Midbrain (tissue), 1 donor: Measurements from ENCODE around the gene PGLYRP2.
"Not testable (repeated sequence)": the region's sequence is repeated elsewhere in the genome, so short reads cannot be mapped to it uniquely, and the experiment has no call there.

Experiments used
- DNase-seq: peaks from one replicate; lab custom pipeline; 2025; lab: John Stamatoyannopoulos, UW

PGLYRP2 gene, protein sequence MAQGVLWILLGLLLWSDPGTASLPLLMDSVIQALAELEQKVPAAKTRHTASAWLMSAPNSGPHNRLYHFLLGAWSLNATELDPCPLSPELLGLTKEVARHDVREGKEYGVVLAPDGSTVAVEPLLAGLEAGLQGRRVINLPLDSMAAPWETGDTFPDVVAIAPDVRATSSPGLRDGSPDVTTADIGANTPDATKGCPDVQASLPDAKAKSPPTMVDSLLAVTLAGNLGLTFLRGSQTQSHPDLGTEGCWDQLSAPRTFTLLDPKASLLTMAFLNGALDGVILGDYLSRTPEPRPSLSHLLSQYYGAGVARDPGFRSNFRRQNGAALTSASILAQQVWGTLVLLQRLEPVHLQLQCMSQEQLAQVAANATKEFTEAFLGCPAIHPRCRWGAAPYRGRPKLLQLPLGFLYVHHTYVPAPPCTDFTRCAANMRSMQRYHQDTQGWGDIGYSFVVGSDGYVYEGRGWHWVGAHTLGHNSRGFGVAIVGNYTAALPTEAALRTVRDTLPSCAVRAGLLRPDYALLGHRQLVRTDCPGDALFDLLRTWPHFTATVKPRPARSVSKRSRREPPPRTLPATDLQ

DNA sequence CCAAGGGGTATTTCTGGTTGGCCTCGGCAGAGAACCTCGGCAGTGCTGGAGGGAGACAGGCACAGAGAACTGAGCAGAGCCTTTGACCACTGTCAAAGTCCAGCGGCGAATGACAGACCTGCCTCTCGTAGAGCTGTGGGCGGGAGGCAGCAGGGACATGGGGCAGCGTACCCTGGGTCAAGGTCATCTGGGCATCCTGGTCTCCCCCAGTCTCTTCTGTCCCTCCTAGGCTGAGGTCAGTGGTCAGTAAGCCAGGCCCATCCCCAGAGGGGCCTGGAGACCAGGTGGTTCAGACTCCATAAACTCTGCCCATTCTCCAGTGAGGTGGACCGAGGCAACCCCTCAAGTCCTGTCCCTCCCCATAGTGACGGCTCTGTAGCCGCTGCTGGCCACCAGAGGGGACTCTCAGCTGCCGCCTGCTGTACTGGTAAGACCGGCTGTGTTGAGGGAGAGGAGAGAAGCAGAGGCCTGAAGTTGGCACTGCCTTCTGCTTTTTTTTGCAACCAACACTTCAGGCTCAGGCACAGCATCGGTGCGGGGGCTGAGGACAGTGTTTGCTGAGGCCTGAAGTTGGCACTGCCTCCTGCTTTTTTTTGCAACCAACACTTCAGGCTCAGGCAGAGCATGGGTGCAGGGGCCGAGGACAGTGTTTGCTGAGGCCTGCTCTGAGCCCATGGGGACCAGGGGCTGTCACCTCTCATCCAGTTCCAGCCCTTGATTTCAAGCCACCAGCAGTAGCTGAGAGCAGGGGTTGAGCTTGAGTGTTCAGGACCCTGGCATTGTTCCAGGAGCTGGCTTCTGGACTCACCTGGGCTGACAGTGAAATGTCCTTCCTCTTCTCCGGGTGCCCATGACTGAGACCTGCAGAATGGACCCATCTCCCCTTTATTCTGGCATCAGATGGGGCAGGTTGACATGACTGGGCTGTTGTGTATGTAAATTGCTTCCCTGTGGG, at the start of gene PGLYRP2:
Gene PGLYRP2 (minus strand): TSS at position 111 of the 955 bp plus-strand sequence. CDS start 130 bp downstream, outside the sequence.
- no peak for DNase-seq

DNA sequence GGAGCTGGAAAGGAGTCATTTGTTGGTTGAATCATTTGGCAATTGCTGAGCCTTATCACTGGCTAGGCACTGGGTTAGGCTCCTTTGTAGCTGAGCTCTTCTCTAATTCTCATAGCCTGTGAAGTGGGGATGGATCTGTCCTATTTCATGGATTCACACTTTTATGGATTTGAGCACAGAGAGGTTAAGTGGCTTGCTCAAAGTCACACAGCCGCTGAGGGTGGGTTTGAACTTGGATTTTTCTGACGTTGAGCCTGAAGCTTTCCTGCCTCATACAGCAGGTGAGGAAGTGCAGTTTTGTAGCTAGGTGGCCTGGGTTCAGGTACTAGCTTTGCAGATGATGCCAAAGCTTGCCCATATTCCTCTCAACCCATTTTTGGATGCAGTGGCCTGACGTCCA, 48.4 kb upstream of the PGLYRP2 start:
- no peak for DNase-seq

DNA sequence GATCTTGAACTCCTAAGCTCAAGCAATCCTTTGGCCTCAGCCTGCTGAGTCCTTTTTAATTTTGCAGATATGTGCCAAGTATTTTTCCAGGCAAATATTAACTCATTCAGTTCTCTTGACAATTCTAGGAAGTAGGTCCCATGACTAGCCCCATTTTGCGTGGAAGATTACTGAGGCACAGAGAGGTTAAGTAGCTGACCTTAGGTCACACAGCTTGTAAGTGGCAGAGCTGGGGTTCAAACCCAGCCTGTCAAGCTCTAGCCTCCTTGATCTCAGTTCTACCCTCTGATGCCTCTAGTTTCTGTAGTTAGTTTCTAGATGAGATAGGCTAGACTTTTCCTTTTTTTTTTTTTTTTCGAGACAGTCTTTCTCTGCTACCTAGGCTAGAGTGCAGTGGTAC, 47.1 kb upstream of the PGLYRP2 start:
- DNase-seq = no peak

DNA sequence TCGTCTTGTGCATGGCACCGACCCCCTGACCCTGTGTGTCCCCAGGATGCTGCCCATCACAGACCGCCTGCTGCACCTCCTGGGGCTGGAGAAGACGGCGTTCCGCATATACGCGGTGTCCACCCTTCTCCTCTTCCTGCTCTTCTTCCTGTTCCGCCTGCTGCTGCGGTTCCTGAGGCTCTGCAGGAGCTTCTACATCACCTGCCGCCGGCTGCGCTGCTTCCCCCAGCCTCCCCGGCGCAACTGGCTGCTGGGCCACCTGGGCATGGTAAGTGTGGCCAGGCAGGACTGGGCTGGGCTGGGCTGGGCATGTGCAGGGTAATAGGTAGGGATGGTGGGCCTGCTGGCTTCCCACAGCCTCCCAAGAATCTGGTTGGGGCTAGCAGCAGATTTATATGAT, 46.0 kb upstream of the PGLYRP2 start:
- no peak for DNase-seq

DNA sequence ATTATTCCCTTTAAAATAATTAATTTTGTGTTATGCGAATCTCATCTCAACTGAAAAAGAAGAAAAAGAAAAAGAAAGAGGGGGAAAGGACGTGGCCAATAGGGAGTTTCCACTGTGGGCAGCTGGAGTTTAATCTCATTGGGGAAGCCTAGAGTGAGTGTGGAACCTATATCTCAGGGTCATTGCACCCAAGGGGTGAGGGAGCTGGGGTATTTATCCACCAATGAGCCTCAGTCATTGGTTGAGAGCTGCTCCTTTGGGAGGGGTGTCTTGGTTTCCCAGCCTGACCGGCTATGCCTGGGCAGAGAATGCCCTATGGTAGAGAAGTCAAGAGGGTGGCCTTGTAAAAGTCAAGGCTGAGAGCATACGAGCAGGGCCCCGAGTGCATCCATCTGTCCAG, 45.5 kb upstream of the PGLYRP2 start:
- DNase-seq = no peak

DNA sequence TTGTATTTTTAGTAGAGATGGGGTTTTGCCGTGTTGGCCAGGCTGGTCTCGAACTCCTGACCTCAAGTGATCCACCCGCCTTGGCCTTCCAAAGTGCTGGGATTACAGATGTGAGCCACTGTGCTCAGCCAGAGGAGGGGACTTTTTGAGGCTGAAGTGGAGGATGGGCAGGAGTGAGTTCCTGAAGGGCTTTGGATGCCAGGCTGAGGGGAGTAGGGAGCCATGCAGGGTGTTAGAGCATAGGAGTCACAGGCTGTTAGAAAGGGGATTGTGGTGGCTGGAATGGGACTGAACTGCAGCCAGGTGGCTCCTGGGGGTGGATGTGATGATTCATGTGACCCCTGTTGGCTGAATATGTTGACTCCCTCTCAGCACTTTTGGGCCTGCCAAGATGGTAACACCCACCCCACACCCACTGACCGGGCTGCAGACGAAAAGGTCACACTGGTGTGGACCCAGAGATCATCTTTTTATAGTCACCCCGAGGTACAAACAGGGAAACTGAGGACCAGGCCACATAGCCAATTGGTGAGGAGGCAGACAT, 40.2 kb upstream of the PGLYRP2 start:
- no peak for DNase-seq

DNA sequence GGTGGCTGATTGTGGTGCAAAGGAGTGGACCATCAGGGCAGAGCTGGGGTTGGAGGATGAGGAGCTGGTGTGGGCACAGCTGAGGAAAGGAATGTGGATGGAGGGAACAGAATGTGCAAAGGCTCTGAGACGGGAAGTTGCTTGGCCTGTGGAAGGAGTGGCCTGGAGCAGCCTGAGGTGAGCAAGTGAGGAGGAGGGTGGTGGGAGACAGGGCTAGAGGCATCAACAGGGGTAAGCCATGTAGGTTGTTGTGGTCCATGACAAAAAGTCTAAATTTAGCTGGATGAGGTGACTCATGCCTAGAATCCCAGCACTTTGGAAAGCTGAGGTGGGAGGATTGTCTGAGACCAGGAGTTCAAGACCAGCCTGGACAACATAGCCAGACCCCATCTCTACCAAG, 38.5 kb upstream of the PGLYRP2 start:
- DNase-seq = no peak

DNA sequence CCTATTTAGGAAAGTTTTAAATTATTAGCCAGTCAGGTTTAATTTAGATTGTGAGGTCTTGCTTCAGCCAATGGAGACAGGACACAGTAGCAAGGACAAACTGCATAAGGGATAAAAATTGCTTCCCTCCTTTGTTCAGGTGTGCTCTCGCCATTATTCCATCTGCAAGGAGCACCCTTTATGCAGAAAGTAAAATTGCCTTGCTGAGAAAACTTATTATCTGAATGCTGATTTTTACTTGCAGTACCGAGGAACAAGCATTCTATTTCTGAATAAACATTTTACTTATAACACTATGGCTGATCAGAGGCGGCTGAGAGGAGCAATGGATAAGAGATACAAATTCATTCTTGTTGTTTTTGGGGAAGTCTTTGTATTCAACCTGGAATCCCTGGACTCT, 37.1 kb upstream of the PGLYRP2 start:
- DNase-seq = no peak

DNA sequence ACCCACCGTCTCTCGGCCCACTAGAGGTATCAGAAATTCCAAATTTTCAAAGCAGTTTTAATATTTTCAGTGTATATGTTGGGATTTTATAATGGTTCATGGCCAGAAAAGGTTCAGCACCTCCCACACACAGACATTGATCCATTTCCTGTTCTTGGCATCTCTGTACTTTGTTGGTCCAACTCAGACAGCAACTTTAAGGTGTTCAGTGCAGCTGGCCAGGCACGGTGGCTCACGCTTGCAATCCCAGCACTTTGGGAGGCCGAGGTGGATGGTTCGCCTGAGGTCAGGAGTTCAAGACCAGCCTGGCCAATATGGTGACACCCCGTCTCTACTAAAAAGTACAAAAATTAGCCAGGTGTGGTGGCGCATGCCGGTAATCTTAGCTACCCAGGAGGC, 35.9 kb upstream of the PGLYRP2 start:
- not testable (repeated sequence) for DNase-seq

DNA sequence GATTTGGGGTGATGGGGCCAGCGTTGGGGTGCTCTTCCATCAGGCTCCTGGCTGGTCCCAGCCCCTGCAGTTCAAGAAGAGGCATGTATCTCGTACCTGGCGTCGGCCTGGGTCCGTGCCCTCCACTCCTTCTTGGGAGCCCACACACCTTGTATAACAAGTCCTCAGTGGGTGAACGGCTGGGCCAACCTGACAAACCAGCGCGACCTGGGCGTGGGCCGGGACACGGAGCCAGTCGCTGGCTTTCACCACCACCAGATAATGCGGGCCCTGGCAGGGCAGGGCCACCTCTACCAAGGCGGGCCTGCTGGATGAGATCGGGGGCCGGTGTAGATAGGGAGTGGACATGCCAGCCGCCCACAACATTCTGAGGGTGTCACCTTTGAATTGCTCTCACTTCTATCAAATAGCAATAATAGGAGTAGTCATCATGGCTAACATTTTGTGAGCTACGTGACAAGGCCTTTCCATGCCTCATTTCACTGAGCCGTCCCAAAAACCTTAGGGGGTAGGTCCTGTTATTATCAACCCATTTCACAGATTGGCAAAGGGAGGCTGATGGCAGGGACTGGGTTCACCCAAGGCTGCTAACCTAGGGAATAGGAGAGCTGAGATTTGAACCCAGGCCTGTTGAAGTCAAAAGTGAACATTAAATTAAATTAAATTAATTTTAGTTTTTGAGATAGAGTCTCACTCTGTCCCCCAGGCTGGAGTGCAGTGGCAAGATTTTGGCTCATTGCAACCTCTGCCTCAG, 32.5 kb upstream of the PGLYRP2 start:
- no peak for DNase-seq

DNA sequence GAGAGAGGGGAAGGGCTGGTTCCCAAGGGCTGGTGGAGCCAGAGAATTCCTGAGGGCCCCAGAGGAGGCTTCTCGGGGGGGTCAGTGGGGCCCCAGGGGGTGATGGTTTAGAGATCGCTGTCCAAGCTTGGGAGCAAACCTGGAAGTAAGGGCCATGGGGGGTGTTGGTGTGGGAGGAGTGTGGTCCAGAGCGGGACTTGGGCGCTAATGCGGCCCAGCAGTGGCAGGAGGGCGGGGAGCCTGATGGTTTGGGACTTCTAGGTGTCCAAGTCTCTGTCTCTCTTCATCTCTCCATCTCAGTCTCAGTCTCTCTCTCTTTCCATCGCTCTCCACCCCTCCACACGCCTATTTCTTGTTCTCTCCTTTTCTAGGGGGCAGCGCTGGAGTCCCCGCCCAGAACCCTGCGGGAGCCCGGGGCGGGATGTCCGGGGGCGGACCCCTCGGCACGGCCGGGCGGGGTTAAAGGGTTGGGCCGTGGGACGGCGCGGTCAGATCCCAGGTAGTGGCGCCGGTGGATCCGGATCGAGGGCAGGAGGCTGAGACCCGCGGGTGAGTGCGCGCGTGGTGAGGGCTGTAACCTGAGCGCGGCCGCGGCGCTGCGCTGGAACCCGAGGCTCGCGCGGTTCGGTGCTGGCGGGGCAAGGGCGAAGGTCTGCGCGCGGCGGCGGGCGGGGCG, 28.9 kb upstream of the PGLYRP2 start, which contains the start of gene CYP4F22:
Gene CYP4F22 (plus strand): TSS at position 491 of the 676 bp plus-strand sequence. CDS start 16,812 bp downstream, outside the sequence.
- DNase-seq = no peak

DNA sequence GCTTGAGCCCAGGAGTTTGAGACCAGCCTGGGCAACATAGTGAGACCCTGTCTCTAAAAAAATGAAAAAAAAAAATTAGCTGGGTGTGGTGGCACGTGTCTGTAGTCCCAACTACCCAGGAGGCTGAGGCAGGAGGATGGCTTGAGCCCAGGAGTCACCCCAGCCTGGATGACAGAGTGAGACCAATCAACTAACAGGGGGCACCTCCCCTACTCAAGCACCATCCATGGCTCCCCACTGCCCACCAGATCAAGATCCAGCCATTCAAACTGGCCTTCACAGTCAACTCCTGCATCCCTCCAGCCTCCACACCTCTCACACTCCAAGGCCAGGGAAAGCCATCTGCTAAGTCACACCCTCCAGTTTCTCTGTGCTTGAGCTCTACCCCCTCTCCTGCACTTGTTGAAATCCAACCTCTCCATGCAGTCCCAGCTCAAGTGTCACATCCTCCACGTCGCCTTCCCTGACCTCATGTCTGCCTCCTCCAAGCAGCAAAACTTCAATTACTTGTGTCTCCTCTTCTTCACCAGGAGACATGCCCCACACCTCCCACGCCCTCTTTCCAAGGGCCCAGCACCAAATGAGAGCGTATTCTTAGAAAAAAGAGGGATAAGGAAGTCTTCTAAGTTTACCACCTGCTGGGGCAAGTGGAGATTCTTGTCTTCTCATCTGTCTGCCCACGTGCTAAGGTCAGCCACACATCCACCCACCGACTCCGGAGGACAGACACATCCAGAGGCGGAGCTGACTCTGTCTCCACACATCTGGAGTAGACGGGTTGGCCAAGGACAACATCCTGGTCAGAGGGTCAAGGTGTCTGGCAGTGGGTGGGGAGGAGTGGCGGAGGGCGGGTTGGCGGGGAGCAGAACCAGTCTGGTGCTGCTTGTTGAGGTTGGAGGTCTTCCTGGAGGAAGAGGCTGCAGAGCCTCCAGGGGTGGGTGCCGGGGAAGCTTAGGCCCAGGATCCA, 28.1 kb upstream of the PGLYRP2 start:
- no peak for DNase-seq

DNA sequence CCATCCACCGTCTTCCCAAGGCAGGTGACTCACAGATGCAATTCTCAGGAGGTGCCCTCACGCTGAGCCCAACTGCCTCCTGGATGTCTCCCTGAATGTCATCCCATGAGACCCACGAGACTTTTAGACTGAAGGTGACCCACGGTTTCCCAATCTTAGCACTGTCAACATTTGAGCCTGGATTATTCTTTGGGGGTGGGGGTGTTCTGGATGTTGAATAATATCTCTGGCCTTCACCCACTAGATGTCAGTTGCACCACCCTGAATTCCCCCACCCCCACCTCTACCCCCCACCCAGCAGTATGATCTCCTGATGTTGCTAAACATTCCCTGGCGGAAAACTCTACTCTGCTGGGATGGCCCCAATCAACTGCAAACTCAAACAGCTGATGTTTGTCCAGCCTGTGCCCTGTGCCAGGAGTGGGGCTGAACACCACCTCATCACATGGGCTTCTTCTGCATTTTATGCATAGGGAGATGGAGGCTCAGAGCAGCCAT, 26.8 kb upstream of the PGLYRP2 start:
- DNase-seq = no peak

DNA sequence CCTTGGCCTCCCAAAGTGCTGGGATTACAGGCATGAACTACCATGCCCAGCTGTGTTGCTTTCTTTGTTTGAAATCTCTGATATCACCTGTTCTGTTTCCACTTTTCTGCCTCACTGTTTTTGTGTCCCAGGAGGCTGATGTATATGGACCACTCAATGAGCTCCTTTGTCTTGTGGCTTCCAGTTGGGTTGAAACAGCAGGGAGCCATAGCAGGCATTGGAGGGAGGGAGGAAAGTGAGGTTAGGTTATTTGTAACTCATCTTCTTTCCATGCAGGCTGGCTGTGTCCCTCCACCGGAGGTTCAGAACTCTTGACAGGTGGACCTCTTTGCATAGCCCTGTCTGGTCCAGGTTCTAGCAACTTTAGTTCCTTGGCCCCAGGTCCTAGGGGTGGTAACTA, 23.0 kb upstream of the PGLYRP2 start:
- no peak for DNase-seq

DNA sequence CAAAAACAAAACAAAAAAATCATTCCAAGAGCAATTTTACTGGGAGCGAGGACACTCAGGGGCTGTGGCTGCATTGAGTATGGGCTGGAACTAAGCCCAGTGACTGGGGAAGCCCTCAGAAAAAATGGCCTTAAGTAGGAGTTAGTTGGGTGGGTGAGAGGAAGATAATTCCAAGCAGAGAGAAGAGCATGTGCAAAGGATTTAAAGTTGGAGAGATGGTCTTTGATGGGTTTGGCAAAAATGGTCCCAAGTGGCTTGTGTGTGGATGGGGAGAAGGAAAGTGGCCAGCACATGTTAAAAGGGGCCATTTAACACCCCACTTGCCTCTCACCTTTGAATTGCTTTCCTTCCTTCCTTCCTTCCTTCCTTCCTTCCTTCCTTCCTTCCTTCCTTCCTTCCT, 22.3 kb upstream of the PGLYRP2 start:
- DNase-seq = no peak

DNA sequence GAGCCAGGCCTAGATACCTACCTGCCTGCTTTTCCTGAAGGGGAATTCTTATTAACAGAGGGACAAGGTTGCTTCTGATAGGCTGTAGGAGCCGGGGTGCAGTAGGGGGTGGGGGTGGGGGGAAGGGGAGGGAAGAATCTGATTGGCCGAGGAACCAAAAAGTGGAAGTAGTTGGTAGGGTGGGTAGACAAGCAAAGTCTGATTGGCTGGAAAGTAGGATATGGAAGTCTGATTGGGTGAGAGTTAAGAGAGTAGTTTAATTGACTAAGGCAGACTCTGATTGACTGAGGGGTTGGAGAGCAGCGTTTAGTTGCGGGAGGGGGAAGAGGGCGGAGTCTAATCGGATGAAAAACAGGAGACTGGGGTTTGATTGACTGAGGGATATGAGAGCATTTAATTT, 19.6 kb upstream of the PGLYRP2 start:
- DNase-seq = no peak

DNA sequence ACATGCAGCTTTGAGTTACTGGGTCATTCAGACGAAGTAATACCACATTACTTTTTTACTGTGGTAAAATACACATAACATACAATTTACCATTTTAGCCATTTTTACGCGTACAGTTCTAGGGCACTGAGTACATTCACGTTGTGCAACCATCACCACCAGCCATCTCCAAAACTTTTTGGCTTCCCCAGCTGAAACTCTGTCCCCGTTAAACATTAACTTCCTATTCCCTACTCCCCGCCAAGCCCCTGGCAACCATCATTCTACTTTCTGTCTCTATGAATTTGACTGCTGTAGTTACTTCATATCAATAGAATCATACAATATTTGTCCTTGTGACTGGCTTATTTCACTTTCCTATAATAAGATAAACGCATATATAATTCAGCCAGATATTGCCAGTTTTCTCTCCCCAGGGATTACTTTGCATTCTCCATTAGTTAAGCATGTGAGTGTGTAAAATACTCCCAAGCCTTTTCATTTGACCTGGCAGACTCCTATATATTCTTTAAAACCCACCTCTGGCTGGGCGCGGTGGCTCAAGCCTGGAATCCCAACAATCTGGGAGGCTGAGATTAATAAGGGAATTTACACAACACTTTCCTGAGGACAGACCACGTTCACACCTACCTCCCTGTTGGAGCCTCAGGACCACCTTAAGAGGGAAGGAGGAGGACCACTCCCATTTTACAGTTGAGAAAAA, 19.0 kb upstream of the PGLYRP2 start:
- DNase-seq = no peak

DNA sequence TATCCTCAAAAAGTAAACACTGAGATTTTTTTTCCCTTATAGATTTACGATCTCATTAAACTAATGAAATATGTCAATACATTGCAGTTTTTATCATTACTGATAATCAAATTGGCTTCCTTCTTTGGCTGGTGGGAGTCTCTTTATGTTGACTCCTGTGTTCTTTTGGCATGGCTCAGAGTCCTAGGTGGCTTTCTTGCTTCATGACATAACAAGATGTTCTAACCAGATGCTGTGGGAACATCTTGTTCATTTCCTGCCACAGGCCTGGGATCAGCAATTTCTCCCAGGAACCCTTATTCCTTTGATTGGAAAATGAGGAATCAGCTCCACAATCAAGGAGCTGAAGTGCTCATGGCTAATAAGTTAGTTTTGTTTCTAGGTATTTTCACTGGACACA, 15.8 kb upstream of the PGLYRP2 start:
- no peak for DNase-seq
